ENCODE results near the gene PSENEN. TPM values are rescaled to one million over a fixed set of nuclear protein-coding genes. Genes with fewer than 3 reads are reported as not detected.

The PSENEN gene, protein sequence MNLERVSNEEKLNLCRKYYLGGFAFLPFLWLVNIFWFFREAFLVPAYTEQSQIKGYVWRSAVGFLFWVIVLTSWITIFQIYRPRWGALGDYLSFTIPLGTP
- total RNA-seq, result 50.6 and 54.6 TPM in 2 replicates

DNA sequence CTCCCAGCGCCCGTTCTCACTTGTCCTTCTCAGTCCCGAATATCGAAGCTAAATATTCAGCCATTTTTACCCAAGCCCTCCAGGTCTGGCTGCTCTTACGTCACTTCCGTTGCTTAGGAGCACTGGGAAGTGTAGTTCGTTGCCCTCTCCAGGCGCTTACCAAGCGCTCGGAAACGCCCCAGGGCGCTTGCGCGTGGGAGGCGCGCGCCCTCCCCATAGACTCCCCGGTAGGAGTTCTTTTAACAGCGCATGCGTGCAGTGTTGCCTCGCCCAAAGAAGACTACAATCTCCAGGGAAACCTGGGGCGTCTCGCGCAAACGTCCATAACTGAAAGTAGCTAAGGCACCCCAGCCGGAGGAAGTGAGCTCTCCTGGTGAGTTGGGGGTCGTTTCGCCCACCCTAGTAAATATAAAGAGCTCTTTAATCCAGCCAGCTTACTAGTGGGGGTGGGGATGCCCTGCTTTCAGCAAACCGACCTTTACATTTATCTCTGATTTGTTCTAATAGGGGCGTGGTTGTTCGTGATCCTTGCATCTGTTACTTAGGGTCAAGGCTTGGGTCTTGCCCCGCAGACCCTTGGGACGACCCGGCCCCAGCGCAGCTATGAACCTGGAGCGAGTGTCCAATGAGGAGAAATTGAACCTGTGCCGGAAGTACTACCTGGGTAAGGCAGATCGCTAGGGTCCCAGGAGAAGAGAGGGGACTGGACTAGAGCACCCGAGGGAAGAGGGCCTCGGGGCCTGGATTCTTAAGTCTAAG is at the start of gene PSENEN, which contains the start of gene U2AF1L4:
Gene PSENEN, plus strand, starts transcription at position 324 of the 759 bp plus-strand sequence. Its CDS starts 280 bp downstream, at position 604.
Gene U2AF1L4, minus strand, starts transcription at position 91 of the 759 bp plus-strand sequence. Its CDS starts 27 bp downstream, at position 64.
- H3K4me1 Mint-ChIP-seq (ENCODE audit: low read depth), result peaks cover 53% of the 10 kb centered on the region

DNA sequence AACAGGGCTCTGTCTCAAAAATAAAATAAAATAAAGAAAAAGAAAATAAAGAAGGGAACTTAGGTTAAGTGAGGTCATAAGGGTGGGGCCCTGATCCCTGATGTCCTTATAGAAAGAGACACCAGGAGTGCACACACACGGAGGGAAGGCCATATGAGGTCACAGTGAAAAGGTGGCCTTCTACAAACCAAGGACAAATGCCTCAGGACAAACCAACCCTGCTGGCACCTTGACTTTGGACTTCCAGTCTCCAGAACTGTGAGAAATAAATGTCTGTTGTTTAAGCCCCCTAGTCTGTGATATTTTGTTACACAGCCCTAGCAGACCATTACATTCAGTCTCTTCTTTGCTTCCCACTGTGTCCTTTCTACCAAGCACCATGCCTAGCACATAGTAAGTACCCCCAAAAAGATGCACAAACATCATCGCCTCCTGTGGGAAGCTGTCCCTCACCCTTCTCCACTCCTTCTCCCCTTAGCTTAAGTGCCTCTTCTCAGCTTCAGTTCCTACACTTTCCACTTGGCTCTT is 49.5 kb upstream of the PSENEN start:
- Mint-ChIP-seq H3K36me3 (ENCODE audit: low read depth) (no peaks in the 10 kb centered on the region), H3K27ac (no peak overlapping the region), H3K27me3 (ENCODE audit: insufficient read depth) (no peaks in the 10 kb centered on the region), H3K9me3 (no peaks in the 10 kb centered on the region), H3K4me1 (ENCODE audit: low read depth) (peaks cover 32% of the 10 kb centered on the region), H3K4me3 (no peak overlapping the region)
- DNase-seq (ENCODE audit: low spot score), result no peak
- intact Hi-C loops (cut with micrococcal nuclease), result no loop called here

More for the DNA sequence above, at the start of gene PSENEN, which contains the start of gene U2AF1L4:
- Mint-ChIP-seq H3K9me3 (no peaks in the 10 kb centered on the region), H3K4me3 (peak within 1 kb of the TSS; percentile 98), H3K27me3 (ENCODE audit: insufficient read depth) (peaks cover 2% of the 10 kb centered on the region), H3K36me3 (ENCODE audit: low read depth) (peaks cover 12% of the 10 kb centered on the region), H3K27ac (peak within 1 kb of the TSS; percentile 96)
- peak; percentile 98 for DNase-seq (ENCODE audit: low spot score)
- intact Hi-C loops (cut with micrococcal nuclease), result loop anchor here (1.0 to 10.0 kb wide), 8 partner anchors 28 to 591 kb away; partner anchors contain the start of genes ALKBH6, ARHGAP33, FXYD5 and THAP8

DNA sequence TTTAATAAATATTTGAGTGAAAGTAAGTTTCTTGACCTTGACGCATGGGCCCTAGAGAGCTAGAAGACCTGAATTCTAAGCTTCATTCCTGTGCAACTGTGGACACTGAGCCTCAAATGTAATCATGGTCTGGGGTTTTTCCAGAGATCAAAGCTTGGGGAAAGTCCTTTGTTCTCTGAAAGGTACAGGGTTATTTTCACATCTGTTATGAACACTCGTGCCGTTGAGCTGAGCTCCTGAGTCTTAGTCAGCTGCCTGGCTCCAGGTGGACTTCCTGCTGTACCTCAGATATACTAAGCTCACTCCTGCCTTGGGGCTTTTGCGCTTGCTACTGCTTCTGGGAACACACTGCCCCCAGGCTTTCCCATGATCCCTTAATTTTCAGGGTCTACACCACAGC is 48.6 kb upstream of the PSENEN start:
- Mint-ChIP-seq H3K4me3 (no peak overlapping the region), H3K4me1 (ENCODE audit: low read depth) (peaks cover 32% of the 10 kb centered on the region), H3K27me3 (ENCODE audit: insufficient read depth) (no peaks in the 10 kb centered on the region), H3K36me3 (ENCODE audit: low read depth) (no peaks in the 10 kb centered on the region), H3K27ac (peak overlapping the region; percentile 48), H3K9me3 (no peaks in the 10 kb centered on the region)
- intact Hi-C loops (cut with micrococcal nuclease), result no loop called here
- no peak for DNase-seq (ENCODE audit: low spot score)

DNA sequence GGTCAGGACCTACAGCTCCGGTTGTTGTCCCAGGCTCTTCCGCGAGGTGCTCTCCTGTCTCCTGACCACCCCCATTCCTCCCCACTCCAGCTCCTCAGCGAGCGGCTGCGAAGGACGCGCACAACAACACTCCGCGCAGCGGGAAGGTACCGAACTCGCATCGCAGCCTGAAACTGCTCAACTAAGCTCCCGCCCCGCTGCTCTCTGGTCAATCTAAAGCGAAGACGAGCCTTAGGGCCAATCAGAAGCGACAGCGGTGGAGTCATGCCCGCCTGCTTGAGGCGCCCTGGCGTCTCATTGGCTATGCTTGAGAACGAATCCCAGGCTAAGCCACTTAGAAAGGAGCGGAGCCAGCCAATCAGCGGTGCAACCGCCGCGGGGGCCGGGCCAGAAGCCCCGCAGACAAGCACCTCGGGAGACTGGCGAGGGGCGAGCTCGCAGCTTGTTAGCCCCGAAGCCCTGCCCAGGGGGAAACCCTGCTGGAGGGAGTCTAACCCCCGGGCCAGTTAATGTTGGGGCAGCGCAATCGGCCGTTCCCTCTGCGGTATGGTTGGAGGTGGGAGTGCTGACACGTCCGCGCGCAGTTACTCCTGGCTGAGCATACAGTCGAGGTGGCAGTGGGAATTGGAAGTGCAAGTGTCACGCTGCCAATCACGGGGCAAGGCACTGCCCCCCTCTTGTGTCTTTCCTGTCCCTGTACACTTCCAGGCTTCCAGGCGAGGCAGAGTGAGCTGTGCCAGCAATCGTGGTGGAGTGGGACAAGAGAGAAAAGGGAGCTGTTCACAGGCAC is 43.0 kb upstream of the PSENEN start:
- peak overlapping the region; percentile 97 for H3K27ac Mint-ChIP-seq
- H3K4me1 Mint-ChIP-seq (ENCODE audit: low read depth), result peaks cover 18% of the 10 kb centered on the region
- DNase-seq (ENCODE audit: low spot score), result peak; percentile 93
- peak overlapping the region; percentile 95 for H3K4me3 Mint-ChIP-seq
- intact Hi-C loops (cut with micrococcal nuclease), result loop anchor here (1.0 to 2.0 kb wide), 7 partner anchors 8 to 293 kb away; partner anchors contain the start of genes LIN37, PROSER3 and SDHAF1
- no peaks in the 10 kb centered on the region for H3K27me3 Mint-ChIP-seq (ENCODE audit: insufficient read depth)
- H3K36me3 Mint-ChIP-seq (ENCODE audit: low read depth), result peaks cover 2% of the 10 kb centered on the region
- no peaks in the 10 kb centered on the region for H3K9me3 Mint-ChIP-seq

DNA sequence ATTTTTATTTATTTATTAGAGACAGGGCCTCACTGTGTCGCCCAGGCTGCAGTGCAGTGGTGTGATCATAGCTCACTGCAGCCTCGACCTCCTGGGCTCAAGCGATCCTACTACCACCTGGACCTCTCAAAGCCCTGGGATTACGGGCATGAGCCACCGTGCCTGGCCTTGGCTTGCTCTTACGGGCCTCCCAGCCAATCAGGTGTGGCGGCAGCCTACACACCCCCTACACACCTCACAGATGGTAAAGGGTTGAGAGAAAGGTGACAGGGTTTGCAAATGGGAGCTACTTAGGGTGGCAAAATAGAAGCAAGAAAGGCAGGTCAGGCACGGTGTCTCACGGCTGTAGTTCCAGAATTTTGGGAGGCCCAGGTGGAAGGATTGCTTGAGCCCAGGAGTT is 42.1 kb upstream of the PSENEN start:
- H3K27ac Mint-ChIP-seq, result no peak overlapping the region
- H3K4me1 Mint-ChIP-seq (ENCODE audit: low read depth), result peaks cover 17% of the 10 kb centered on the region
- intact Hi-C loops (cut with micrococcal nuclease), result loop anchor here (2.0 kb wide), 2 partner anchors 55 to 59 kb away; partner anchors contain the start of gene PROSER3
- H3K27me3 Mint-ChIP-seq (ENCODE audit: insufficient read depth), result no peaks in the 10 kb centered on the region
- DNase-seq (ENCODE audit: low spot score), result no peak
- peaks cover 2% of the 10 kb centered on the region for H3K36me3 Mint-ChIP-seq (ENCODE audit: low read depth)
- no peak overlapping the region for H3K4me3 Mint-ChIP-seq
- H3K9me3 Mint-ChIP-seq, result no peaks in the 10 kb centered on the region

DNA sequence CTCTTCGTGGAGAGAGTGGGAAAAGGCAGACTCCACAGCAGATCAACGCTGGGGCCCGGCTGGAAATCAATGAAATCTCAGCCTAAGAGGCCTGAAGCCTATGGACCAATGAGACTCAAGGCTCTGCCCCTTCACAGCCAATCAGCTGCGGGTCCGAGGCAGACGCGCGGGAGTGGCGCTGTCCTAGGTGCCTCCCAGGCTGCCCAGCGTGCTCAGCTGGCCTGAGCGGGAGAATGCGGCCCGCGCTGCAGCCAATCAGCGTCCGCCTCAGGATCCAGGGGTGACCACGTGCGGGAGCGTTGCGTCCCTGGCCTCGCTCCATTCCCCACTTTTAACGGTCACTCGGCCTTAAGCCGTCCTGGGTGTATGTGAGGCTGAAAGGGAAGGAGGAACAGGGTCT is 41.2 kb upstream of the PSENEN start, which contains the start of gene ZBTB32:
Gene ZBTB32, plus strand, starts transcription at position 341 of the 400 bp plus-strand sequence. CDS start 10,069 bp downstream, outside the sequence.
- Mint-ChIP-seq H3K9me3 (no peaks in the 10 kb centered on the region), H3K4me1 (ENCODE audit: low read depth) (peaks cover 11% of the 10 kb centered on the region), H3K27ac (no peak within 1 kb of the TSS), H3K4me3 (no peak within 1 kb of the TSS), H3K36me3 (ENCODE audit: low read depth) (peaks cover 2% of the 10 kb centered on the region), H3K27me3 (ENCODE audit: insufficient read depth) (no peaks in the 10 kb centered on the region)
- DNase-seq (ENCODE audit: low spot score), result no peak
- intact Hi-C loops (cut with micrococcal nuclease), result no loop called here

DNA sequence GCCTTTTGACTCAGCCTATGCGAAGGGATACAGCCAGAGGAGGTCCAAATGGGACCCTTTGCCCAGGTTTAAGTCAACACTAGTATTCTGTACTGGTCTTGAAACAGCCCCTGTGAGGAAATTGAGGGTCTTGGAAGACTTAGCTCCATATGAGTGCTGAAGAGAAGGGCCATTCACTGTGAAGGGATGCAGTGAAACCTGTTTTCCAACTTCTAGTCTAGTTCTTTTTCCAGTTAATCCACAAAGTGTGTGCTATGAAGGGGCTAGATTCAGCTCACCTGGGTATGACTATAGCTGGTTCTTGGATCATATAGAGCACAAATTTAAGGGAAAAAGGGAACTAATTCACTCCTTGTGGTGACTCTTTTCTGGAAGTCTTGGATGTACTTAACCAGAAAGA is 37.1 kb upstream of the PSENEN start:
- Mint-ChIP-seq H3K4me3 (no peak overlapping the region), H3K36me3 (ENCODE audit: low read depth) (peaks cover 2% of the 10 kb centered on the region), H3K27ac (no peak overlapping the region), H3K27me3 (ENCODE audit: insufficient read depth) (no peaks in the 10 kb centered on the region), H3K9me3 (no peaks in the 10 kb centered on the region), H3K4me1 (ENCODE audit: low read depth) (peaks cover 30% of the 10 kb centered on the region)
- DNase-seq (ENCODE audit: low spot score), result no peak
- intact Hi-C loops (cut with micrococcal nuclease), result no loop called here

DNA sequence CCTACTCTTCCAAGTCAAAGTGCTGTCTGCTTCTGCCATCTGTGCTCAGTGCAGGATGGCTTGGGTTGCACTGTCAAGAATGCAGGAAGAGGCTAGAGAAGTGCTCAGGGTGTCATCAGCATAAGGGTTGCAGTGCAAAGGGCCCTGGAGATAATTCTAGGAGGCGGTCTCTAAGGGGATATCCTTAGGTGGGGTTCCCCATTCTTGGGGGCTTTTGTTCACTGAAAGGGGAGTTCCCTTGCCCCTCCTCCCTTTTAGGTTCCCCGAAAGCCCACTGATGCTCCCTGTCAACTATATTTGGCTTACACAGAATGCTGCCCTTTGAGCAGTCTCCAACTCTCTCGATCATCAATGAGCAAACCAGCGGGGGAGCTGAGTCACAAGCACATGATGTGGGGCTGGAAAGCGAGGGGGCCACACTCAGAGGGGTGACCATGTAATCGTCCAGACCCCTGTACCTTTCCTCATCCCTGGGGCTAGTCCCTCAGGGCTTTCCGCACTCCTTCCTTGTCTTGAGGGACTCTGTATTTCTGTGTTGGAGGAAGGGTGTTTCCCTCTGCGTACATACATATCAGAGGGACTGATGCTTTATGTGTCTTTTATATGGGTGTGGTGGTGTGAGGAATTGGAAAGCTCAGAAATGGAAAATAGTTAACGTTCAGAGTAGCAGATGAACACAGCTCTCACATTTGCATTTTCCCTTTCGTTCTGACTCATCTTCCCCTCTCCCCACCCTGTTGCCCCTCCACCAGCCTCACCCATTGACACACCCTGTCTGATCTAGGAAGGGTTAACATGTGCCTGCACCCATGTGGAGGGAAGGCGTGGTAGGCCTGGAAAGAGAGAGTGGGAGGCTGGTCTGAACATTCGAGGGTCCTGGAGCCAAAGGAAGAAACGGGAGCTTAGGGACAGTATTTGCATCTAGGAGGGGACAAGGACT is 34.4 kb upstream of the PSENEN start:
- Mint-ChIP-seq H3K9me3 (no peaks in the 10 kb centered on the region), H3K27ac (peak overlapping the region; percentile 95), H3K4me3 (peak overlapping the region; percentile 63), H3K27me3 (ENCODE audit: insufficient read depth) (no peaks in the 10 kb centered on the region), H3K36me3 (ENCODE audit: low read depth) (peaks cover 18% of the 10 kb centered on the region), H3K4me1 (ENCODE audit: low read depth) (peaks cover 46% of the 10 kb centered on the region)
- intact Hi-C loops (cut with micrococcal nuclease), result loop anchor here (1.0 to 2.0 kb wide), 3 partner anchors 9 to 188 kb away; no protein-coding TSS in a partner anchor
- peak; percentile 63 for DNase-seq (ENCODE audit: low spot score)

DNA sequence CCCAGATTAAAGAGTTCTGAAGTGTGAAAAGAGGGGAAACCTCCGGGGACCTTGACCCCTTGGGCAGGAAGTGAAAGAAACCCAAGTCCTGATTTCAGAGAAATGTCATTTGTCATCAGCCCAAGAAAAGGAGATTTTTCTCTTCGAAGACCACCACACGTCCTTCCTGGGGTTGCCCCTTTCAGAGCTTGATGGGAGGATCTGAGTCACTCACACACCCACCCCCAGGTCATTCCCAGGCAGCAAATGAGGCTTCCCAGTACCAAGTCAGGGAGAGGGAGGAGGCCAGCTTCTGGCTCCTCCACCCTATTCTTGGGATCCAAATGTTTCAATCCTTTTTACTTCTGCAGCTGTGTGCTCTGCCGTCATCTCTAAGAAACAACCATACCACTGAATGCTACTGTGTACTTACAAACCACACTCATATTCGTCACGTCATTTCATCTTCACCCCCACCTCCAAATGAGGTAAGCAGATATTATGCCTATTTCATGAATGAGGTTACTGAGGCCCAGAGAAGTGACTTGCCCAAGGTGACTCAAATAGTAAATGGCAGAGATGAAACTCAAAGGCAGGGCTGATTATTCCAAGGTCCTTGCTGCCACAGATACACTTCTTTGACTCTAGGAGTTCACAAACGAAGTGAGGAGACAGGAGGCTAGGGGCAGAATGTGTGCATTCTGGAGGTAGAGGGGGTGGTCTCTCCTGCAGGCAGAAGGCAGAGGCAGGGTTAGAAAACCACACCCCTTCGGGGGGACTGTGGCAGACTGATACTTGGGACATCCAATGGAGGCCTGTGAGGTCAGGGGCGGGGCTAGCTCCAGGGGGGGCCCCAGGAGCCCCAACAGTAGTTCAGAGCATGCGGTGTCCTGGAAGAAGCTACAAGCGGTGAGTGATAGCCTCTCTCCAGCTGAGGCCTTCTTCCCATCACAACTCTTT is 32.6 kb upstream of the PSENEN start:
- H3K9me3 Mint-ChIP-seq, result no peaks in the 10 kb centered on the region
- H3K36me3 Mint-ChIP-seq (ENCODE audit: low read depth), result peaks cover 25% of the 10 kb centered on the region
- peak; percentile 64 for DNase-seq (ENCODE audit: low spot score)
- intact Hi-C loops (cut with micrococcal nuclease), result loop anchor here (1.0 kb wide), 1 partner anchor 218 kb away; no protein-coding TSS in a partner anchor
- H3K27me3 Mint-ChIP-seq (ENCODE audit: insufficient read depth), result no peaks in the 10 kb centered on the region
- peak overlapping the region; percentile 95 for H3K27ac Mint-ChIP-seq
- peak overlapping the region; percentile 99 for H3K4me3 Mint-ChIP-seq
- peaks cover 53% of the 10 kb centered on the region for H3K4me1 Mint-ChIP-seq (ENCODE audit: low read depth)

DNA sequence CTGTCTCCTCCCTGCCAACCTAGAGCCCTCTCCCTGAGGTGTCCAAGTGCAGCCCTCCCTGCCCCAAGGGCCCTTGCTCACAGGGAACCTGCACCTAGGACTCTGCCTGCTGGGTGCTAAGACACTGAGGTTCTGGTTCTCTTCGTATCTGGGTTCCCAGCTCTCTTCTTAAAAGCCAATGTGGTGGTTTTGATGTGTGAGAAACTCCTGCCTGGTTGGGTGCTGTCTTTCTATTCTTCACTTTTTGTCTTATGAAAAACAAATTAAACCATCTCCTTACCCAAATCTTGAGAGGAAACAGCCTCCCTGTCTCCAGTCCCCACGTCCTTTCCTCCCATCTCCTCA is 32.0 kb upstream of the PSENEN start:
- no peaks in the 10 kb centered on the region for H3K27me3 Mint-ChIP-seq (ENCODE audit: insufficient read depth)

More for the DNA sequence above, 32.0 kb upstream of the PSENEN start:
- Mint-ChIP-seq H3K4me3 (peak overlapping the region; percentile 99), H3K27ac (peak overlapping the region; percentile 95), H3K36me3 (ENCODE audit: low read depth) (peaks cover 25% of the 10 kb centered on the region), H3K9me3 (no peaks in the 10 kb centered on the region), H3K4me1 (ENCODE audit: low read depth) (peaks cover 53% of the 10 kb centered on the region)
- no peak for DNase-seq (ENCODE audit: low spot score)
- intact Hi-C loops (cut with micrococcal nuclease), result loop anchor here (1.0 kb wide), 1 partner anchor 218 kb away; no protein-coding TSS in a partner anchor

Data from activated T-helper 1 cell treated with anti-CD3 and anti-CD28 coated beads, Interleukin-12 subunit alpha, Interleukin-12 subunit beta, Interleukin-2, Interleukin-4 antibody, amounts not matched to agents 30 ng/mL and 10 ng/mL and 1 ng/mL, durations not matched to agents 14 hours and 24 hours and 36 hours (primary cell).